Dedifferentiated amniotic fluid mesenchymal stem cell (primary cell): Measurements from ENCODE around the gene SLC38A11.

Source experiments
- DNase-seq: peaks from one replicate; pipeline ENCODE4 v3.0.0-alpha.2; 2016; ENCODE audit errors: extremely low spot score

The SLC38A11 gene

GRCh38 chr2:164915566-164915965, 39.8 kb downstream of the SLC38A11 start:
- no peak for DNase-seq

- DNase-seq, result no peak
Measured at GRCh38 chr2:164913640-164914350, 41.5 kb downstream of the SLC38A11 start.

- no peak for DNase-seq
Measured at GRCh38 chr2:164913011-164913410, 42.3 kb downstream of the SLC38A11 start.

- DNase-seq, result no peak
Measured at GRCh38 chr2:164911832-164912231, 43.5 kb downstream of the SLC38A11 start.

- DNase-seq, result no peak
Measured at GRCh38 chr2:164910101-164910899, 45.0 kb downstream of the SLC38A11 start.

- no peak for DNase-seq
Measured at GRCh38 chr2:164906947-164907346, 48.4 kb downstream of the SLC38A11 start.

GRCh38 chr2:164905307-164905706, 50.0 kb downstream of the SLC38A11 start:
- DNase-seq, result no peak

- DNase-seq, result no peak
Measured at GRCh38 chr2:164903951-164904350, 51.4 kb downstream of the SLC38A11 start.

GRCh38 chr2:164903204-164903603, 52.1 kb downstream of the SLC38A11 start:
- DNase-seq, result peak; percentile 58

- DNase-seq, result no peak
Measured at GRCh38 chr2:164899121-164899520, 56.2 kb downstream of the SLC38A11 start.

- peak; percentile 57 for DNase-seq
Measured at GRCh38 chr2:164898475-164898874, 56.9 kb downstream of the SLC38A11 start.

GRCh38 chr2:164897469-164898260, 57.7 kb downstream of the SLC38A11 start:
- DNase-seq, result no peak

- DNase-seq, result no peak
Measured at GRCh38 chr2:164896634-164897355, 58.5 kb downstream of the SLC38A11 start.

- DNase-seq, result peak; percentile 59
Measured at GRCh38 chr2:164896226-164896625, 59.1 kb downstream of the SLC38A11 start.

GRCh38 chr2:164891460-164891859, 63.9 kb downstream of the SLC38A11 start:
- no peak for DNase-seq

GRCh38 chr2:164890544-164890943, 64.8 kb downstream of the SLC38A11 start:
- DNase-seq, result no peak

- no peak for DNase-seq
Measured at GRCh38 chr2:164888592-164888991, 66.7 kb downstream of the SLC38A11 start.

- no peak for DNase-seq
Measured at GRCh38 chr2:164887434-164888144, 67.7 kb downstream of the SLC38A11 start.

GRCh38 chr2:164882276-164882675, 73.0 kb downstream of the SLC38A11 start:
- no peak for DNase-seq

GRCh38 chr2:164881524-164881923, 73.8 kb downstream of the SLC38A11 start:
- DNase-seq, result no peak
